ENCODE measurements around the gene RBL2.

DNA sequence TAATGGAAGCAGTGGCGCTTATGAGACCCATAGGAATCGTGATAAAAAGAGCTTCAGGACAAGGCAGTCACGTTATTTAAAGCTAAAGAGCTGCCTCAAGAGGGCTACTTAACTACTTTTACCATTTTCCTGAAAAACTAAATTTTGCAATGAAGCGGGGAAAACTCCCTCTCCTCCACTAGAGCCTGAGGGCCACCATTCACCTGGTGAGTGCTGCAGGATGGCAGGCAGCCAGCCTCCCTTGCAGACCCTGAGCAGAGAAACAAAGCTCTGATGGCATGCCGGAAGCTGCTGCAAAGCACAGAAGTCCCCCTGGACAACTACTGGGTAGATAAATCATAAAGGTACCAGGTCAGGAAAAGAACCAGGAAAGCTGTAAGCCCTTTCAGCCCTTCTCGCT is 60.4 kb downstream of the RBL2 start:
- TF ChIP-seq, protein P1, sequence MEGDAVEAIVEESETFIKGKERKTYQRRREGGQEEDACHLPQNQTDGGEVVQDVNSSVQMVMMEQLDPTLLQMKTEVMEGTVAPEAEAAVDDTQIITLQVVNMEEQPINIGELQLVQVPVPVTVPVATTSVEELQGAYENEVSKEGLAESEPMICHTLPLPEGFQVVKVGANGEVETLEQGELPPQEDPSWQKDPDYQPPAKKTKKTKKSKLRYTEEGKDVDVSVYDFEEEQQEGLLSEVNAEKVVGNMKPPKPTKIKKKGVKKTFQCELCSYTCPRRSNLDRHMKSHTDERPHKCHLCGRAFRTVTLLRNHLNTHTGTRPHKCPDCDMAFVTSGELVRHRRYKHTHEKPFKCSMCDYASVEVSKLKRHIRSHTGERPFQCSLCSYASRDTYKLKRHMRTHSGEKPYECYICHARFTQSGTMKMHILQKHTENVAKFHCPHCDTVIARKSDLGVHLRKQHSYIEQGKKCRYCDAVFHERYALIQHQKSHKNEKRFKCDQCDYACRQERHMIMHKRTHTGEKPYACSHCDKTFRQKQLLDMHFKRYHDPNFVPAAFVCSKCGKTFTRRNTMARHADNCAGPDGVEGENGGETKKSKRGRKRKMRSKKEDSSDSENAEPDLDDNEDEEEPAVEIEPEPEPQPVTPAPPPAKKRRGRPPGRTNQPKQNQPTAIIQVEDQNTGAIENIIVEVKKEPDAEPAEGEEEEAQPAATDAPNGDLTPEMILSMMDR (IDR thresholded peaks at IDR 0.05): no peak
- TF ChIP-seq POLR2A (IDR thresholded peaks at IDR 0.05): no peak
